H1 (cell line): ENCODE results near the gene ADH1B. TPM values are rescaled to one million over a fixed set of nuclear protein-coding genes. Genes with fewer than 3 reads are reported as not detected.

ENCODE experiments used
- CTCF ChIA-PET: fragments of 300-600 bp; sonication (Branson Sonifier 250); formaldehyde crosslinking; loops from one replicate; lab custom pipeline; 2021; ENCODE audit not compliant: partially characterized antibody; lab: Charles Lee
- POLR2A ChIA-PET: fragments of 300-600 bp; sonication (Branson Sonifier 250); formaldehyde crosslinking; loops from one replicate; lab custom pipeline; 2021; ENCODE audit warnings: inconsistent platforms; ENCODE audit not compliant: partially characterized antibody; lab: Charles Lee
- DNase-seq, 2 experiments: peaks; one replicate each; pipeline versions ENCODE4 v3.0.0 to v3.0.0-alpha.2; 2010 to 2022; ENCODE audit warnings: low spot score in 2 of 2, low read depth in 1 of 2, mixed read lengths in 1 of 2
- FAIRE-seq: peaks from 2 replicates; lab custom pipeline; 2011; peaks lifted over from hg19 to GRCh38; lab: Jason Lieb, UNC
- H2AFZ ChIP-seq: 2 replicates; pipeline ENCODE4 v1.8.1; 2012; ENCODE audit warnings: low read length, inconsistent platforms
- H2AK5ac ChIP-seq: 2 replicates; pipeline ENCODE4 v1.6.1; 2013; ENCODE audit warnings: low read depth, low read length
- H2BK120ac ChIP-seq: replicated peaks from 2 replicates; pipeline ENCODE3; 2013; ENCODE audit warnings: low read depth, low read length, inconsistent platforms
- H2BK12ac ChIP-seq: 2 replicates; pipeline ENCODE4 v1.6.1; 2013; ENCODE audit warnings: low read depth, low read length
- H2BK15ac ChIP-seq: 2 replicates; pipeline ENCODE4 v1.6.1; 2013; ENCODE audit warnings: low read length
- H2BK20ac ChIP-seq: 2 replicates; pipeline ENCODE4 v1.6.1; 2013; ENCODE audit warnings: low read length
- H2BK5ac ChIP-seq: 2 replicates; pipeline ENCODE4 v1.6.1; 2013; ENCODE audit warnings: low read depth, low read length
- H3K14ac ChIP-seq: 2 replicates; pipeline ENCODE4 v1.6.1; 2013; ENCODE audit warnings: inconsistent platforms; ENCODE audit not compliant: insufficient read length
- H3K18ac ChIP-seq: 2 replicates; pipeline ENCODE4 v1.6.1; 2013; ENCODE audit warnings: low read length; ENCODE audit errors: extremely low read depth
- H3K23ac ChIP-seq: 2 replicates; pipeline ENCODE4 v1.6.1; 2013; ENCODE audit warnings: inconsistent platforms; ENCODE audit not compliant: insufficient read length
- H3K23me2 ChIP-seq: 2 replicates; pipeline ENCODE4 v1.6.1; 2013; ENCODE audit warnings: low read depth, low read length
- H3K27ac ChIP-seq: 2 replicates; pipeline ENCODE4 v1.6.1; 2011; ENCODE audit warnings: low read depth, low read length, inconsistent platforms
- H3K27me3 ChIP-seq, 4 experiments: replicated peaks in 1 of 4; 1 replicate in 1 of 4; 2 replicates in 3 of 4; pipeline versions ENCODE4 v1.6.1 to v1.8.1; 2011 to 2013; ENCODE audit warnings: low read length in 3 of 4, mild to moderate bottlenecking in 3 of 4, inconsistent platforms in 2 of 4, mixed read lengths in 2 of 4, moderate library complexity in 1 of 4; ENCODE audit not compliant: control insufficient read depth in 3 of 4, insufficient read depth in 3 of 4; ENCODE audit errors: extremely low read depth in 1 of 4
- H3K36me3 ChIP-seq, 4 experiments: 2 replicates each; pipeline versions ENCODE4 v1.6.1 to v1.8.1; 2011 to 2013; ENCODE audit warnings: mild to moderate bottlenecking in 4 of 4, low read length in 3 of 4, moderate library complexity in 2 of 4, control low read depth in 1 of 4, inconsistent platforms in 1 of 4; ENCODE audit not compliant: insufficient read depth in 4 of 4, control insufficient read depth in 2 of 4
- H3K4ac ChIP-seq: replicated peaks from 2 replicates; pipeline ENCODE3; 2013; ENCODE audit warnings: low read length, low read depth, mixed read lengths, inconsistent platforms; ENCODE audit not compliant: insufficient read length
- H3K4me1 ChIP-seq, 4 experiments: replicated peaks in 1 of 4; 1 replicate in 1 of 4; 2 replicates in 3 of 4; pipeline versions ENCODE4 v1.6.1 to v1.8.1; 2011 to 2013; ENCODE audit warnings: low read length in 3 of 4, inconsistent platforms in 2 of 4, mixed read lengths in 1 of 4; ENCODE audit not compliant: insufficient read depth in 4 of 4, control insufficient read depth in 3 of 4
- H3K4me2 ChIP-seq, 2 experiments: 2 replicates each; pipeline versions ENCODE4 v1.6.1 to v1.8.1; 2011 to 2013; ENCODE audit warnings: low read depth in 2 of 2, low read length in 2 of 2, control low read depth in 1 of 2, inconsistent platforms in 1 of 2, mild to moderate bottlenecking in 1 of 2; ENCODE audit not compliant: insufficient read depth in 1 of 2
- H3K4me3 ChIP-seq, 4 experiments: fragments of 200-600, 300-600 bp in 1 of 4; sonication (generic), shearing (Covaris generic), sonication (Bioruptor Twin) in 1 of 4; 2 replicates each; pipeline versions ENCODE4 v1.5.1 to v1.8.1; 2011 to 2016; ENCODE audit warnings: low read length in 4 of 4, low read depth in 3 of 4, control low read depth in 2 of 4, inconsistent platforms in 2 of 4, mild to moderate bottlenecking in 2 of 4, mixed read lengths in 1 of 4, moderate library complexity in 1 of 4; ENCODE audit not compliant: insufficient read depth in 2 of 4; ENCODE audit errors: extremely low read depth in 1 of 4
- H3K56ac ChIP-seq: replicated peaks from 2 replicates; pipeline ENCODE3; 2013; ENCODE audit warnings: low read depth, mild to moderate bottlenecking, mixed read lengths, low read length, inconsistent platforms; ENCODE audit not compliant: insufficient read length
- H3K79me1 ChIP-seq: 2 replicates; pipeline ENCODE4 v1.6.1; 2013; ENCODE audit warnings: low read depth, low read length, control low read depth
- H3K79me2 ChIP-seq, 2 experiments: 2 replicates each; pipeline versions ENCODE4 v1.6.1 to v1.8.1; 2012 to 2013; ENCODE audit warnings: low read length in 2 of 2, mild to moderate bottlenecking in 2 of 2, inconsistent platforms in 1 of 2; ENCODE audit not compliant: insufficient read depth in 2 of 2, control insufficient read depth in 1 of 2
- H3K9ac ChIP-seq, 4 experiments: replicated peaks in 1 of 4; 1 replicate in 1 of 4; 2 replicates in 3 of 4; pipeline versions ENCODE4 v1.6.1 to v1.8.1; 2011 to 2013; ENCODE audit warnings: low read depth in 3 of 4, low read length in 3 of 4, control low read depth in 2 of 4, mild to moderate bottlenecking in 2 of 4, moderate library complexity in 2 of 4, inconsistent platforms in 1 of 4; ENCODE audit errors: extremely low read depth in 1 of 4
- H3K9me3 ChIP-seq, 2 experiments: 2 replicates each; pipeline versions ENCODE4 v1.6.1 to v1.8.1; 2012 to 2013; ENCODE audit warnings: mild to moderate bottlenecking in 2 of 2, moderate library complexity in 2 of 2, control low read depth in 1 of 2, inconsistent platforms in 1 of 2, low read depth in 1 of 2, low read length in 1 of 2, mixed read lengths in 1 of 2; ENCODE audit not compliant: insufficient read depth in 2 of 2
- H4K20me1 ChIP-seq, 2 experiments: replicated peaks in 1 of 2; 2 replicates each; pipeline versions ENCODE3 to v1.8.1; 2011 to 2013; ENCODE audit warnings: inconsistent platforms in 2 of 2, low read length in 2 of 2, mild to moderate bottlenecking in 1 of 2; ENCODE audit not compliant: insufficient read depth in 2 of 2, control insufficient read depth in 1 of 2
- H4K5ac ChIP-seq: 2 replicates; pipeline ENCODE4 v1.6.1; 2013; ENCODE audit warnings: low read length, low read depth, mixed read lengths, inconsistent platforms; ENCODE audit not compliant: insufficient read length
- H4K8ac ChIP-seq: 2 replicates; pipeline ENCODE4 v1.8.0; 2013; ENCODE audit warnings: mild to moderate bottlenecking, moderate library complexity, low read length, inconsistent platforms; ENCODE audit not compliant: insufficient read depth; ENCODE audit errors: extremely low read depth
- H4K91ac ChIP-seq: replicated peaks from 2 replicates; pipeline ENCODE3; 2013; ENCODE audit warnings: low read length, mixed read lengths, inconsistent platforms; ENCODE audit not compliant: insufficient read length
- ATF2 ChIP-seq: IDR thresholded peaks from 2 replicates; pipeline ENCODE4 v1.6.1; 2012; ENCODE audit warnings: low read length, inconsistent platforms
- E2F6 ChIP-seq: IDR thresholded peaks from 2 replicates; pipeline ENCODE4 v1.6.1; 2012; ENCODE audit warnings: inconsistent platforms
- JUN ChIP-seq: IDR thresholded peaks from 2 replicates; pipeline ENCODE4 v1.6.1; 2011; ENCODE audit warnings: low read depth, mild to moderate bottlenecking, improper control_type of control experiment, low read length
- NANOG ChIP-seq: IDR thresholded peaks from 2 replicates; pipeline ENCODE4 v1.6.1; 2011; ENCODE audit warnings: low read length, low read depth, mild to moderate bottlenecking, inconsistent platforms; ENCODE audit not compliant: insufficient read depth, poor library complexity, severe bottlenecking
- RFX5 ChIP-seq: IDR thresholded peaks from 2 replicates; pipeline ENCODE4 v1.6.1; 2011; ENCODE audit warnings: low read depth, low read length, improper control_type of control experiment, borderline replicate concordance
- SIN3A ChIP-seq, 2 experiments: IDR thresholded peaks in 1 of 2; conservative IDR thresholded peaks in 1 of 2; 2 replicates each; pipeline ENCODE4 v1.6.1; 2011 to 2012; ENCODE audit warnings: low read length in 2 of 2, improper control_type of control experiment in 1 of 2, low read depth in 1 of 2, mild to moderate bottlenecking in 1 of 2
- SIX5 ChIP-seq: IDR thresholded peaks from 2 replicates; pipeline ENCODE4 v1.6.1; 2011; ENCODE audit warnings: mild to moderate bottlenecking, low read depth, low read length
- SP1 ChIP-seq: IDR thresholded peaks from 2 replicates; pipeline ENCODE4 v1.6.1; 2011; ENCODE audit warnings: low read depth, low read length
- SUZ12 ChIP-seq: fragments of 200-600 bp; sonication (generic); IDR thresholded peaks from 2 replicates; pipeline ENCODE4 v1.6.1; 2012; ENCODE audit warnings: mild to moderate bottlenecking, inconsistent platforms, low read length, moderate library complexity, mixed read lengths
- WGBS, 2 experiments: shearing (Covaris generic) in 1 of 2; methylation state at CpG; one replicate each; pipeline versions ENCODE4 v1.1.6 to v1.1.7; 2013 to 2015; ENCODE audit warnings: low lambda C conversion rate in 2 of 2, mixed read lengths in 2 of 2, inconsistent platforms in 1 of 2, low coverage in 1 of 2, missing lambda C conversion rate in 1 of 2; ENCODE audit not compliant: insufficient replicate concordance in 2 of 2, insufficient coverage in 1 of 2, insufficient read length in 1 of 2; ENCODE audit errors: extremely low coverage in 1 of 2, missing lambda C conversion rate in 1 of 2; 5-methylcytosine and 5-hydroxymethylcytosine counted together
- polyA plus RNA-seq, 7 experiments: library from polyadenylated mRNA; depleted of rRNA in 3 of 7; stranded (reverse) in 5 of 7; unstranded in 2 of 7; fragments of >200 nt in 5 of 7; fragments of 200-250 nt in 2 of 7; gene quantifications; 1 replicate in 5 of 7; 2 replicates in 1 of 7; 4 replicates in 1 of 7; pipeline versions ENCODE4 v1.2.1 to v1.2.3, GENCODE V29; 2011 to 2013; ENCODE audit warnings: missing spikeins in 2 of 7, mixed read lengths in 2 of 7
- total RNA-seq: library from RNA; stranded (reverse); fragmentation: NEBNext Ultra II Directional; extraction: Animal tissue kit (Norgen Biotek cat#: 25700); gene quantifications from 2 replicates; pipeline ENCODE4 v1.2.1, GENCODE V29; 2021

The ADH1B gene
- total and polyA plus RNA-seq, 2 of the 8 experiments (the other 6 are each of a cell fraction or from before 2014, with no cell fraction given): not detected

GRCh38 chr4:99305638-99306400 is 15.4 kb downstream of the ADH1B start:
- Histone ChIP-seq H3K27ac (no peak overlapping the region), H4K20me1 (no peaks in the 10 kb centered on the region), H2BK12ac (no peak overlapping the region), H3K36me3 (no peaks in the 10 kb centered on the region), H3K27me3 (no peaks in the 10 kb centered on the region), H3K4me2 (no peak overlapping the region), H2BK120ac (no peak overlapping the region), H4K91ac (no peak overlapping the region), H3K56ac (no peak overlapping the region), H3K79me2 (no peaks in the 10 kb centered on the region), H3K4ac (no peak overlapping the region), H3K79me1 (no peaks in the 10 kb centered on the region), H3K14ac (no peak overlapping the region), H3K4me3 (no peak overlapping the region), H2BK5ac (no peak overlapping the region), H2AFZ (no peak overlapping the region), H3K9me3 (no peaks in the 10 kb centered on the region), H2AK5ac (no peak overlapping the region), H3K18ac (no peak overlapping the region), H3K23me2 (no peaks in the 10 kb centered on the region; the same call in 1 of the 2 replicates), H3K4me1 (peaks cover 0 to 2% (median 0%) of the 10 kb centered on the region in 4 experiments; a peak in 1 of 7 replicates), H3K23ac (no peak overlapping the region), H4K8ac (no peak overlapping the region), H4K5ac (no peak overlapping the region), H2BK15ac (no peak overlapping the region), H2BK20ac (no peak overlapping the region), H3K9ac (no peak overlapping the region)
- ChIA-PET POLR2A (no interaction called here), CTCF (interaction anchor here (0.9 kb wide), 1 partner anchor 44 kb away, joined by 3 read pairs; no protein-coding TSS in a partner anchor)
- DNase-seq (no peak), FAIRE-seq (no peak)
- WGBS, 2 experiments: 89% methylated on average over 11 of the region's 11 CpGs; no CpG with 5 or more reads in 1 of the 2 experiments
- TF ChIP-seq SIN3A (conservative IDR thresholded peaks at IDR 0.05 in 1 of 2, IDR thresholded peaks at IDR 0.05 in 1 of 2; ENCODE audit: low read depth in 1 of 2, low read length in 2 of 2): no peak
- no peak for TF ChIP-seq NANOG
- TF ChIP-seq E2F6: no peak
- TF ChIP-seq RFX5: no peak
- TF ChIP-seq SIX5: no peak
- TF ChIP-seq SP1: no peak
- no peak for TF ChIP-seq SUZ12
- no peak for TF ChIP-seq ATF2
- TF ChIP-seq JUN: no peak
